SU-DHL-6 (cell line): ENCODE data around the gene NTM.

Source experiments
- H2AFZ ChIP-seq: fragments of 200-600 bp; sonication (generic); 2 replicates; pipeline ENCODE4 v1.6.1; 2014; ENCODE audit warnings: low read depth, mild to moderate bottlenecking, moderate library complexity, mixed read lengths, antibody characterized with exemption, low read length; ENCODE audit not compliant: severe bottlenecking
- H3F3A ChIP-seq: fragments of 200-600 bp; shearing (Covaris generic); 2 replicates; pipeline ENCODE4 v1.6.0; 2016; ENCODE audit warnings: antibody characterized with exemption, mild to moderate bottlenecking; ENCODE audit not compliant: insufficient read depth
- H3K27ac ChIP-seq: fragments of 200-600 bp; sonication (generic); 2 replicates; pipeline ENCODE4 v1.5.1; 2016; ENCODE audit warnings: low read depth, mild to moderate bottlenecking, low read length, moderate library complexity, mixed read lengths
- H3K27me3 ChIP-seq: fragments of 200-600 bp; sonication (generic), shearing (Covaris generic); 2 replicates; pipeline ENCODE4 v1.6.0; 2014; ENCODE audit warnings: mild to moderate bottlenecking, low read length
- H3K36me3 ChIP-seq: fragments of 200-600 bp; sonication (generic); 2 replicates; pipeline ENCODE4 v1.6.1; 2014; ENCODE audit warnings: mild to moderate bottlenecking, low read length, mixed read lengths
- H3K4me2 ChIP-seq: fragments of 300-600, 200-600 bp; shearing (Covaris generic), sonication (generic); 2 replicates; pipeline ENCODE4 v1.6.0; 2014; ENCODE audit warnings: low read length, low read depth, mild to moderate bottlenecking; ENCODE audit not compliant: poor library complexity, severe bottlenecking
- H3K4me3 ChIP-seq: fragments of 200-600 bp; sonication (generic); 2 replicates; pipeline ENCODE4 v1.5.1; 2014; ENCODE audit warnings: antibody characterized with exemption, low read length, mild to moderate bottlenecking, mixed read lengths; ENCODE audit not compliant: insufficient read depth, poor library complexity, severe bottlenecking
- H3K79me2 ChIP-seq: fragments of 200-600 bp; sonication (generic); 2 replicates; pipeline ENCODE4 v1.6.1; 2014; ENCODE audit warnings: mild to moderate bottlenecking, low read length, moderate library complexity; ENCODE audit not compliant: insufficient read depth
- H3K9ac ChIP-seq: fragments of 200-600 bp; sonication (generic); 2 replicates; pipeline ENCODE4 v1.7.0; 2014; ENCODE audit warnings: mild to moderate bottlenecking, low read length
- H3K9me2 ChIP-seq: fragments of 200-600 bp; sonication (generic); replicated peaks from 2 replicates; pipeline ENCODE4 v1.6.1; 2014; ENCODE audit warnings: low read length; ENCODE audit not compliant: insufficient read depth
- H3K9me3 ChIP-seq: fragments of 200-600 bp; sonication (generic); 2 replicates; pipeline ENCODE4 v1.6.1; 2014; ENCODE audit warnings: low read length, mixed read lengths; ENCODE audit not compliant: insufficient read depth
- H4K20me1 ChIP-seq: fragments of 200-600 bp; sonication (generic); 2 replicates; pipeline ENCODE4 v1.6.1; 2014; ENCODE audit warnings: low read depth, mild to moderate bottlenecking, antibody characterized with exemption, low read length, moderate library complexity, mixed read lengths
- EZH2phosphoT487 ChIP-seq: fragments of 200-600 bp; sonication (generic), shearing (Covaris generic); conservative IDR thresholded peaks from 2 replicates; pipeline ENCODE4 v1.6.1; 2018; ENCODE audit warnings: mild to moderate bottlenecking, antibody characterized with exemption, low read length, moderate library complexity, mixed read lengths
- TF ChIP-seq, protein P1 (sequence below): fragments of 200-600 bp; sonication (generic); IDR thresholded peaks from one replicate; pipeline ENCODE4 v1.5.1; 2017; ENCODE audit warnings: antibody characterized with exemption, mild to moderate bottlenecking, low read length, moderate library complexity; ENCODE audit not compliant: insufficient read depth, poor library complexity, severe bottlenecking

The NTM gene

DNA sequence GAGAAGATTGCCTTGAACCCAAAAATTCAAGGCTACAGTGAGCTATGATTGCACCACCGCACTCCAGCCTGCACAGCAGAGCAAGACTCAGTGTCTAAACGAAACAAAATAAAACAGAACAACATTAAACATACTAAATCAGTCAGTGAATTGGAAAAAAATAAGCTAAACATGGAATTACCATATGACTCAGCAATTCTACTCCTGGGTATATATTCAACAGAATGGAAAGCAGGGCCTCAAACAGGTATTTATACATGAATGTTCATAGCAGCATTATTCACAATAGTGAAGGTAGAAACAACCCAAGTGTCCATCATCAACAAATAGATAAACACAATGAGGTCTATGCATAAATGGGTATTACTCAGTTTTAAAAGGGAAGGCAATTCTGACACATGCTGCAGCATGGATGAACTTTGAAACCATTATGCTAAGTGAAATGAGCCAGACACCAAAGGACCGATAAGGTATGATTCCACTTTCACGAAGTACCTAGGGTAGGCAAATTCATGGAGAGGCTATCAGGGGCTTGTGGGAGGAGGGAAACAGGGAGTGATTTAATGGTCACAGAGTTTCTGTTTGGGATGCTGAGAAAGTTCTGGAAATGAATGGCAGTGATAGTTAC lies 15.5 kb downstream of the NTM start:
- Histone ChIP-seq H3K36me3 (no peaks in the 10 kb centered on the region), H3K4me3 (no peak overlapping the region), H3K9me3 (no peaks in the 10 kb centered on the region), H3F3A (no peaks in the 10 kb centered on the region), H2AFZ (no peak overlapping the region), H3K4me2 (no peak overlapping the region), H4K20me1 (no peaks in the 10 kb centered on the region), H3K9me2 (no peaks in the 10 kb centered on the region), H3K79me2 (no peaks in the 10 kb centered on the region), H3K27me3 (no peaks in the 10 kb centered on the region), H3K27ac (no peak overlapping the region), H3K9ac (no peak overlapping the region)
- TF ChIP-seq EZH2phosphoT487, result no peak
- TF ChIP-seq, protein P1, sequence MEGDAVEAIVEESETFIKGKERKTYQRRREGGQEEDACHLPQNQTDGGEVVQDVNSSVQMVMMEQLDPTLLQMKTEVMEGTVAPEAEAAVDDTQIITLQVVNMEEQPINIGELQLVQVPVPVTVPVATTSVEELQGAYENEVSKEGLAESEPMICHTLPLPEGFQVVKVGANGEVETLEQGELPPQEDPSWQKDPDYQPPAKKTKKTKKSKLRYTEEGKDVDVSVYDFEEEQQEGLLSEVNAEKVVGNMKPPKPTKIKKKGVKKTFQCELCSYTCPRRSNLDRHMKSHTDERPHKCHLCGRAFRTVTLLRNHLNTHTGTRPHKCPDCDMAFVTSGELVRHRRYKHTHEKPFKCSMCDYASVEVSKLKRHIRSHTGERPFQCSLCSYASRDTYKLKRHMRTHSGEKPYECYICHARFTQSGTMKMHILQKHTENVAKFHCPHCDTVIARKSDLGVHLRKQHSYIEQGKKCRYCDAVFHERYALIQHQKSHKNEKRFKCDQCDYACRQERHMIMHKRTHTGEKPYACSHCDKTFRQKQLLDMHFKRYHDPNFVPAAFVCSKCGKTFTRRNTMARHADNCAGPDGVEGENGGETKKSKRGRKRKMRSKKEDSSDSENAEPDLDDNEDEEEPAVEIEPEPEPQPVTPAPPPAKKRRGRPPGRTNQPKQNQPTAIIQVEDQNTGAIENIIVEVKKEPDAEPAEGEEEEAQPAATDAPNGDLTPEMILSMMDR, result no peak

DNA sequence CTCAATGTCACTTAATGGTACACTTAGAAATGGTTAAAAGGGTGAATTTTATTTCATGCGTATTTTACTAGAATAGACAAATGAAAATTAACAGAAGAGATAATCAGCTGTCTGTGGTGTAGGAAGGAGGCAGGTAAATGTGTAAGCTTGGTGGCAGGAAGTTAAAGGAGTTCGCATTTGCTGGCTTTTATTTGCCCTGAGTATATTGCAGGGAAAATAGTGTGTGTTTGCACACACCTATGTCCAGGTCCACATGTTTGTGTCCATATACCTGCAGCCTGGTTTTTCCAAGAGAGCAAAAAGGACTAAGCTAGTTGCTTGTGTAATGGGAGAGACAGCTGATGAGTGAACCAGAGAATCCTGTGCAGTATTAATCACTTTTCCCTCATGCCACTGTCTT lies 16.0 kb downstream of the NTM start:
- H3K27ac ChIP-seq, result no peak overlapping the region
- H3F3A ChIP-seq, result no peaks in the 10 kb centered on the region
- TF ChIP-seq, protein P1, result no peak
- TF ChIP-seq EZH2phosphoT487, result no peak
- no peaks in the 10 kb centered on the region for H3K79me2 ChIP-seq
- no peaks in the 10 kb centered on the region for H3K9me2 ChIP-seq
- no peak overlapping the region for H3K9ac ChIP-seq
- no peak overlapping the region for H3K4me3 ChIP-seq
- H2AFZ ChIP-seq, result no peak overlapping the region
- H3K27me3 ChIP-seq, result no peaks in the 10 kb centered on the region
- H3K36me3 ChIP-seq, result no peaks in the 10 kb centered on the region
- H4K20me1 ChIP-seq, result no peaks in the 10 kb centered on the region
- no peaks in the 10 kb centered on the region for H3K9me3 ChIP-seq
- no peak overlapping the region for H3K4me2 ChIP-seq

DNA sequence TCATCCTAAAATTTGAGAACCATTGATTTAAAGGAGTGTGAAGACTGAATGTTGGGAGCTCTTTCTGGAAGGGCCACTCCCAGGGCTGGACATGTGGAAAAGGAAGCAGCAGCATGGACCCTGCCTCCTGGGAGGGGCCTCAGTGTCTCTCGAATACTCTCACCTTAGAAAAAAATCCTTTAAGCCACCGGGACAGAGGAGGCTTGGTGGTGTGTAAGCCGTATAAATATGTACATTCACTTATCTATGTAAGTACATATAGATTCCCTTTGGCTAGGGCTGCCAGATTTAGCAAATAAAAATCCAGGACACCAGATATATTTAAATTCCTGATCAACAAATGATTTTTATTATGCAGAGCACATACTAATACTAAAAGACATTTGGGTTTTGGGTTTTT lies 17.6 kb downstream of the NTM start:
- Histone ChIP-seq H3K79me2 (no peaks in the 10 kb centered on the region), H3F3A (no peaks in the 10 kb centered on the region), H3K4me2 (no peak overlapping the region), H3K9ac (no peak overlapping the region), H3K9me2 (no peaks in the 10 kb centered on the region), H3K27me3 (no peaks in the 10 kb centered on the region), H4K20me1 (no peaks in the 10 kb centered on the region), H3K27ac (no peak overlapping the region), H2AFZ (no peak overlapping the region), H3K9me3 (no peaks in the 10 kb centered on the region), H3K36me3 (no peaks in the 10 kb centered on the region), H3K4me3 (no peak overlapping the region)
- TF ChIP-seq, protein P1, result no peak
- no peak for TF ChIP-seq EZH2phosphoT487
